ENCODE data around the gene NDFIP1. TPM values are rescaled to one million over a fixed set of nuclear protein-coding genes. Genes with fewer than 3 reads are reported as not detected.
"Not testable (repeated sequence)": the region's sequence is repeated elsewhere in the genome, so short reads cannot be mapped to it uniquely, and the experiment has no call there.

NDFIP1 gene
- total RNA-seq, 1 experiment from 2014 or later, result 33.5 TPM

DNA sequence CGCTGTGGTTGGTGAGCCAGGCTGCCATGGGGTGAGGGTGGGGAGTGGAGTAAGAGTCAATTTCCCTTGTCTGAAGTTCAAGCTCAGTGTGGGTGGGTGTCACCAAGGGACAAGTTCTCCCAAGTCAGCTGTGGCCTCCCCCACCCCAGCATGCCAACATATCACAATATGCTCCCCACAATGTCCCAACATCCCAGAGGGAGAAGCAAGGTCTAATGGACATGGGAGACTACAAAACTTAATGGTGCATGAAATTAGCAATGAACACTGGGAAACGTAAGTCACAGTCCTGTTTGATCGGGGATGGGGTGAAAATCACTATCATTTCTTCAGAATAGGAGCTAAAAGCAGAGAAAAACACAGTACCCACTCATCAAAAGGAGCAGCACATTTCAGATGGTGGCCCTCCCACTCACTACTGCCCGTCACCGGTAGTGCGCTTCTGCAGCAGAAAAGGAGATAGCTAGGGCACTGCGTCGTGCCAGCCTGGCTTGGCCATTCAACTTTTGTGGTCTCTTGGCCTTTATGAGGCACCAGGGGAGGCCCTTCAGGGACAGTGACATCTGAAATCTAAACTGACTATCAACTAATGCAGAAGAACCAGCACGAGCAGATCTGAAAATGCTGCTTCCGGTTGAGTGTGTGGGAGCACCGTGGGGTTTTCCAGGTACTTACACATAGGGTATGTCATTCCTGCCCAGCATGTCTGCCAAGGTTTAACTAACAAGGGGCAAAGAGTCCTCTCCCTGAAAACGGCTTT, 20.5 kb upstream of the NDFIP1 start:
- no peaks in the 10 kb centered on the region for H3K27me3 ChIP-seq (ENCODE audit: low read length)
- H3K36me3 ChIP-seq (ENCODE audit: low read depth, low read length), result no peaks in the 10 kb centered on the region
- no peaks in the 10 kb centered on the region for H3K9me2 ChIP-seq (replicated peaks; ENCODE audit: low read length)
- H3K9me3 ChIP-seq (ENCODE audit: low read length), result no peaks in the 10 kb centered on the region
- H3K79me2 ChIP-seq (ENCODE audit: low read length), result no peaks in the 10 kb centered on the region
- H4K20me1 ChIP-seq (ENCODE audit: low read length), result no peaks in the 10 kb centered on the region
- POLR2A ChIA-PET (ENCODE audit: unreplicated experiment), result no interaction called here
- no peaks in the 10 kb centered on the region for H3K4me1 ChIP-seq (ENCODE audit: insufficient read depth, low read length)
- ATAC-seq, result no peak
- intact Hi-C loops (cut with micrococcal nuclease), result no loop called here
- H3K4me3 ChIP-seq (ENCODE audit: low read length), result no peak overlapping the region
- DNase-seq, result no peak
- no peak for TF ChIP-seq EZH2phosphoT487 (IDR thresholded peaks at IDR 0.05; ENCODE audit: borderline replicate concordance, low read length)
- TF ChIP-seq, protein P1, sequence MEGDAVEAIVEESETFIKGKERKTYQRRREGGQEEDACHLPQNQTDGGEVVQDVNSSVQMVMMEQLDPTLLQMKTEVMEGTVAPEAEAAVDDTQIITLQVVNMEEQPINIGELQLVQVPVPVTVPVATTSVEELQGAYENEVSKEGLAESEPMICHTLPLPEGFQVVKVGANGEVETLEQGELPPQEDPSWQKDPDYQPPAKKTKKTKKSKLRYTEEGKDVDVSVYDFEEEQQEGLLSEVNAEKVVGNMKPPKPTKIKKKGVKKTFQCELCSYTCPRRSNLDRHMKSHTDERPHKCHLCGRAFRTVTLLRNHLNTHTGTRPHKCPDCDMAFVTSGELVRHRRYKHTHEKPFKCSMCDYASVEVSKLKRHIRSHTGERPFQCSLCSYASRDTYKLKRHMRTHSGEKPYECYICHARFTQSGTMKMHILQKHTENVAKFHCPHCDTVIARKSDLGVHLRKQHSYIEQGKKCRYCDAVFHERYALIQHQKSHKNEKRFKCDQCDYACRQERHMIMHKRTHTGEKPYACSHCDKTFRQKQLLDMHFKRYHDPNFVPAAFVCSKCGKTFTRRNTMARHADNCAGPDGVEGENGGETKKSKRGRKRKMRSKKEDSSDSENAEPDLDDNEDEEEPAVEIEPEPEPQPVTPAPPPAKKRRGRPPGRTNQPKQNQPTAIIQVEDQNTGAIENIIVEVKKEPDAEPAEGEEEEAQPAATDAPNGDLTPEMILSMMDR (conservative IDR thresholded peaks at IDR 0.05; ENCODE audit: low read depth, low read length), result no peak
- TF ChIP-seq EZH2 (IDR thresholded peaks at IDR 0.05; ENCODE audit: low read length, unreplicated experiment), result no peak
- H2AFZ ChIP-seq (ENCODE audit: low read length), result no peak overlapping the region
- H3K4me2 ChIP-seq (ENCODE audit: low read length), result no peak overlapping the region
- BruUV-seq (replicated peaks), result no TSS peak
- CTCF ChIA-PET, result no interaction called here
- H3F3A ChIP-seq (ENCODE audit: low read length, unreplicated experiment), result no peaks in the 10 kb centered on the region
- no peak overlapping the region for H3K9ac ChIP-seq (ENCODE audit: low read length)
- H3K27ac ChIP-seq (ENCODE audit: low read length), result no peak overlapping the region

DNA sequence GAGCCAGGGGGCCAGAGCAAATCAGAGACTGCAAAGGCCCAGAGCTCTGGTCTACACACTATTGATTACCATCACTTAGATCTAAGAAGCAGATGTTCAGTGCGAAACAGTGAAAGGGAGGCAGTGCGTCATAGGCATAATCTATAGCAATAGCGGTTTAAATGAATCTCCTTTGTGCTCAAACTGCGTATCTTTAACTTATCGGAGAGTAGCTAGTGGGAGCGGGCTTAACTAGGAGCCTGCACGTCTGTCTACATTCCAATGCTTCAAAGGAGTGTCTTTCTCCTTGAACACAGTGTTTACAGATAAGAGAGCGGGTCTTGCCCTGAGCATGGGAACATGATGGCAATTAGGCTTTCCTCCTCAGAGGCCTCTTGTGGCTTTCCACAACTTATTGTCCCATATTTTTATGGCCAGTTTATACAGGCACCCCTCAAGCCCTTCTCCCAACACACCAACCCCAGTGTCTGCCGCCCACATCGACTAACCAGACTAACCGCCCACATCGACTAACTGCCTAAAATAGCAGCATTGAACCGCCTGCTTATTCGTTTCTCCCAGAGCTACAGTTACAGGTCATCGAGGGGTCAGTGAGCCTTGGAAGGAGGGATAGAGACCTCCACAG, 19.6 kb upstream of the NDFIP1 start:
- ATAC-seq; H3K27ac ChIP-seq (ENCODE audit: low read length); H3K9ac ChIP-seq (ENCODE audit: low read length); BruUV-seq (replicated peaks); H3K9me3 ChIP-seq (ENCODE audit: low read length); CTCF ChIA-PET; H3K4me1 ChIP-seq (ENCODE audit: insufficient read depth, low read length); H4K20me1 ChIP-seq (ENCODE audit: low read length); H3K9me2 ChIP-seq (replicated peaks; ENCODE audit: low read length); H3K27me3 ChIP-seq (ENCODE audit: low read length); H3K36me3 ChIP-seq (ENCODE audit: low read depth, low read length); H2AFZ ChIP-seq (ENCODE audit: low read length); H3K4me3 ChIP-seq (ENCODE audit: low read length); H3F3A ChIP-seq (ENCODE audit: low read length, unreplicated experiment); POLR2A ChIA-PET (ENCODE audit: unreplicated experiment); DNase-seq; H3K4me2 ChIP-seq (ENCODE audit: low read length); H3K79me2 ChIP-seq (ENCODE audit: low read length); intact Hi-C loops (cut with micrococcal nuclease): not testable (repeated sequence)

DNA sequence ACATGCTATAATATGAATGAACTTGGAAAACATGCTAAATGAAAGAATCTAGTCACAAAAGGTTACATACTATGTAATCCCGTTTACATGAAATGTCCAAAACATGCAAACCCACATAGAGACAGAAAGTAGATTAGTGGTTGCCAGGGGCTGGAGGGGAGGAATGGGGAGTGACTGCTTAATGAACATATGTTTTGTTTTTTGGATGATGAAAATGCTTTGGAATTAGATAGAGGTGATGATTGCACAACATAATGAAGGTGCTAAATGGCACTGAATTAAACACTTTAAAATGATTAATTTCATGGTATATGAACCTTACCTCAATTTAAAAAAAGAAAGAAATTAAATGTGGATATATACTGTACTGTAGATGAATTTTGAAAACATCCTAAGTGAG, 17.6 kb upstream of the NDFIP1 start:
- ChIA-PET POLR2A (ENCODE audit: unreplicated experiment) (no interaction called here), CTCF (no interaction called here)
- no peak for TF ChIP-seq EZH2 (IDR thresholded peaks at IDR 0.05; ENCODE audit: low read length, unreplicated experiment)
- TF ChIP-seq, protein P1 (conservative IDR thresholded peaks at IDR 0.05; ENCODE audit: low read depth, low read length), result no peak

More for the DNA sequence above, 17.6 kb upstream of the NDFIP1 start:
- Histone ChIP-seq H3K9me3 (ENCODE audit: low read length) (no peaks in the 10 kb centered on the region), H3F3A (ENCODE audit: low read length, unreplicated experiment) (no peaks in the 10 kb centered on the region), H3K27ac (ENCODE audit: low read length) (no peak overlapping the region), H4K20me1 (ENCODE audit: low read length) (no peaks in the 10 kb centered on the region), H3K4me1 (ENCODE audit: insufficient read depth, low read length) (no peaks in the 10 kb centered on the region; the same call in 1 of the 2 replicates), H3K9me2 (replicated peaks; ENCODE audit: low read length) (no peaks in the 10 kb centered on the region), H2AFZ (ENCODE audit: low read length) (no peak overlapping the region), H3K4me3 (ENCODE audit: low read length) (no peak overlapping the region), H3K4me2 (ENCODE audit: low read length) (no peak overlapping the region), H3K9ac (ENCODE audit: low read length) (no peak overlapping the region), H3K36me3 (ENCODE audit: low read depth, low read length) (no peaks in the 10 kb centered on the region), H3K79me2 (ENCODE audit: low read length) (no peaks in the 10 kb centered on the region), H3K27me3 (ENCODE audit: low read length) (no peaks in the 10 kb centered on the region)
- no peak for DNase-seq
- intact Hi-C loops (cut with micrococcal nuclease), result no loop called here
- BruUV-seq (replicated peaks), result no TSS peak
- no peak for ATAC-seq

Measured in PC-3 (cell line).